Stimulated activated CD8-positive, alpha-beta memory T cell treated with anti-CD3 and anti-CD28 coated beads, Interleukin-12 subunit alpha, Interleukin-12 subunit beta, amount 100 ng/mL, for 1 hour (primary cell): Measurements from ENCODE around the gene SPON1.

Source experiments
- DNase-seq: peaks from one replicate; pipeline ENCODE4 v3.0.0-alpha.2; 2020; ENCODE audit warnings: low read depth

SPON1 gene

DNA sequence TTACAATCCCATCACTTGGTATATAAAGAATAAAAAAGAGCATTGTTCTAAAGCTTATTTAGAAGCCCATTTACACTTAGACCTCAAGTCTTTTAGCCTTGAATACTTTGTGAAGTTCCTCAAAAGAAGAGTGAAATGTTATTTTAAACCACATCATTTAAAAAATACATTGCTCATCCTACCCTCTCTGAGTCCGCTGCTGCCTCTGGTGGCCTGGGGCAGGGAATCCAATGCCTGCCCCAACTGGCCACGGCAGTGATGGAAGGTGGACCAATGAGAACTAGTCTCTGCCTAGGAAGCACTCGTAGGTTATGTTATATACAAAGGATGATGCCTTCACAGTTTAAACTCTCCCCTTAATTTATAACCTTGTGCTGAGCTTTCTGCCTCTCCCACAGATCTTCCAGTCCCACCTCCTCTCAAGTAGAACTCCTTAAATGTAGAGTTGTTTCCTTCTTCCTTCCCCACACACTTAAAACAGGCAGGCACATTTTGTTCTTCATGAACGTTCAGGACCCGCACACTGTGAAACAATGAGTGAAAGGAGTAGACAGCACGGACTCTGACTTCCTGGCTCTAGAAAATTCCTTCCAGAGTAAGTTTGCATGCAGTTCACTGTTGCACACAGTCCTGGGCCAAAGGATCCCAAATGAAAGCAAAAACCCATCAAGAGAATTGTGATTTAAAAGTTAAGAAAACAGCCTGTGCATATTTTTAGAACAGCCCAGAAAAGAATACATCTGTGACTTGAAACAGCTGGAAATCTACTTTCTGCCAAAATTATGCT, 228.7 kb downstream of the SPON1 start:
- DNase-seq: no peak

DNA sequence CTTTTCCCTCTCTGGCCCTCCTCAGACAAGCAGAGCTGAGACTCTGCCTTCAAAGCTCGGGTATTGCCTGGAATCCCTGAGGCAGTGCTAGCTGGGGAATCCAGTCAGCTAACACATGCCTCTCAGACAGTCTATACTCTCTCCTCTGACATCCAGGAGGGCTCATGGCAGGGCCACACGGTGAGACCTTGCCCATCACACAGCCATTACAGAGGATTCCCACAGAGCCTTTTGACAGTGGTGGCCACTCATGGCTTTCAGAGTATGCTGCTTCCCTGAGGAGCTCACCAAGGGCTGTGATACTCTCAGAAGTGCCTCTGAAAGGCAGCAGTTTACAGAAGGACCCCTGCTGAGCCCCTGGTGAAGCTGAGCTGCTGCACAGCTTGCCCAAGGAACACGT, 231.1 kb downstream of the SPON1 start:
- no peak for DNase-seq

DNA sequence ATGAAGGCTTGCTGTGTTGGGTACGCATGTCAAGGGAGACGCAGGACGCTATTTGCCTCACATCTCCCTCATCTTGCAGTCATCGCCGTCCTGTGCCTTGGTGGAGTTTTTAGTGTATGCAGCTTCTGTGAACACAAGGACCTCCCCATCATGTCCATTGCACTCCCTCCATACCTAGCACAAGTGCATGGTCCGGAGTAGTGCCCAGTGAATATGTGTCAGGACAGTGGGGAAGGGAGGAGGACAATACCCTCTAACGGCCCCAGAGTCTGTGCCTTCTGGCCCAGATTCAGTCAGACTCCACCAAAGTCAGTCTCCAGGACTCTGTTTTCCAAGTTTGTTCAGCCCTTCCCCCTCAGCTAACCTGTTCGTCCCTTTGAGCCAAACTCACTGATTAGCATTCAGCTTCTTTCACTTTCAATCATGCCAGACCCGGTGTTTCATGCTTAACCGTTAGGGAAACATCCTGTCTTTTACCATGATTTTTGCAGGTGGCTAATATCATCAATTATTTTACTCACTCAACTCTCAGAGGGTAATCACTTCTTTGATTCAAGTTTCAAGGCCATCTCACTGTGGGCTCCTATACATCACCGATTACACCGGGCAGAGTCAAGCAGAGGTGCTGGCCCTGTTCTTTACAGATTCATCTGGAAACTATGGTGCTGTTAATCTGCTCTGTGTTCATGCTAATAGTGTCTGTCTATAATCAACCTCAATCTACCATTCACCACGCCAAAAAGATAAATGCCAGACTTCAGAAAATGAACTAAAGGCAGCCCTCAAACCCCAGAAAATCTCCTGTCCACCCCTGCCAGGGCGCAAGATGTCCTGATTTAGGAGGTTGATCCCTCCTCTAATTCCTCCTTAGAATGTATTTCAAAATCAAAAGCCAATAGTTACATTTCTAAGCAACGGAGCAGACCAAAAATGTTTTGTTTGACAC, 240.0 kb downstream of the SPON1 start:
- DNase-seq: no peak

DNA sequence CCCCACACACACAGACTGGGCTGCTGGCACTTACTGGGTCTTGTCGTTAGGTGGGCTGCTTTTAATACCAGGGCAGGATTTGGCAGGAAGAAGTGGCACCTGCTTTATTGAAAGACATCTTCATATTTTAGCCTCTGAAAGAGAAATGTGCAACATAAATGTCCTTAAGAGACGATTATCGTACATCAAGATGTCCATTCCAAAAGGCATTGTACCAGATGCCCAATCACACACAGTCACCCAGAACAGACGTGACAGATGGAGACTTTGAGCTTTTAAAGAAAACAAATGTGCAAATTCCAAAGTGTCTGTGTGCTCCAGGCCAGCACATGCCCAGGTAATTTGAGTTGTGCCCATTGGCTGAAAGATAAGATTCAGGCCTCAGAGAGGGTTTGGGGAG, 240.8 kb downstream of the SPON1 start:
- no peak for DNase-seq

DNA sequence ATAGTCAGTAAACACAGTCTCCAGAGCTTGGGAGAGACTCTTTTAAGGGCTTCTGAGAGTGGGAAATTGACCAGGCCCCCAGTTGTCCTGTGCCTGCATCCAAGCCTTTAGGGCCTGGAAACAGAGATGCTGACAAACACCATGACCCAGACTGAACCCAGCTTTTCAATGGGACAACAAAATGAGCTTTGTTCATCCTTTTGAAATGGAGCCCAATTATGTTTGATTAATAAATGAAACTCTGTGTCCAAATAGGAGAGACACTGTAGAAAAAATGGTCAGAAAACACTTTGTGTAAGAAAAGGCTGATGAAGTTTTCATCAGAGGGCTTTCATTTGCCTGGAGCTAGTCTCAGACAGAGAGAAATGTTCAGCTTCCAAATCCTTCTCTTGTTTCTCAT, 250.5 kb downstream of the SPON1 start:
- DNase-seq: no peak

DNA sequence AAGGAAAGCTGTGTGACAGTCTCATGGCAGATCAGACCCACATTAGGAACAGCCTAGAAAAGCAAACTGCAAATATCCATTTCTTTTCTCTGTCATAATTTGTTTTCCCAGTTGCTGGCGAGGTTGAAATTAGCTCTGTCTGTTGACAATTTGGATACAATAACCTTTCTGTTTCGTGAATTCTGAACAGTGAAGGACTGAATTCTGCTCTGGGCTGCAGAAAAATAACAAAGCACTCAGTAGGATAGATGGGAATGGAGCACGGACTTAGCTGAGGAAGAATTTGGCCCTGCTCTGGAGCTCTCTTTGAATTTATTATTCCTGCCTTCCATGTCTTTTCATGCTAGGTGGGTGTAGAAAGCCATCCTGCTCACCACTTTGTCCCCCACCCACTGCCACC, 256.2 kb downstream of the SPON1 start:
- DNase-seq: no peak

DNA sequence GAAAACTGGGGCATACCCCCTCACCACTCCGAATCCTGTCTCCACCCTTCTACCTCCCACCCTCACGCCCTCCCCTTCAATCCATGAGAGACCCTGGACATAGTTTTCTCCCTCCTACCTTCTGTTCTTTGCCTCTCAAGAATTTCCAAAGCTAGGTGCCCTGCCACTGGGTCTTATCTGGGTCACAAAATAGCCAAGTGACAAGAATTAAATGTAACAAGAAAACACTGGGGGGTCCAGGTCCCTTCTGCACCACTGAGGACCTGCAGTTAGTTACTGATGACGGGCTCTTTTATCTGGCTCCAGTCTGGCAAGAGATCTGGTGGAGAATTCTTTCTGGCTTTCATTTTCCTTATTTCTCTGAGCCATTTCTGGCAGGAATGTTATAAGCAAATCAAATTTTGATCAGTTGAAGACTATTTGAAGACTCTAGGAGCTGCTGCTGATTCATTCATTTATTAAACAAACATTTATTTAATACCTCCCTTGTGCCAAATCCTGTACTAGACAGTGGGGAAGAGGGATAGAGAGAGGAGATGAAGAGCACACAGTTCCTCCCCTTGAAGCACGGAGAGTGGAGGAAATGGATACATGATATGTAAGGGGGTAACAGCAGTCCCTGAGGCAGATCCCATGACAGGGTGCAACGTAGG, 261.2 kb downstream of the SPON1 start:
- DNase-seq: no peak

DNA sequence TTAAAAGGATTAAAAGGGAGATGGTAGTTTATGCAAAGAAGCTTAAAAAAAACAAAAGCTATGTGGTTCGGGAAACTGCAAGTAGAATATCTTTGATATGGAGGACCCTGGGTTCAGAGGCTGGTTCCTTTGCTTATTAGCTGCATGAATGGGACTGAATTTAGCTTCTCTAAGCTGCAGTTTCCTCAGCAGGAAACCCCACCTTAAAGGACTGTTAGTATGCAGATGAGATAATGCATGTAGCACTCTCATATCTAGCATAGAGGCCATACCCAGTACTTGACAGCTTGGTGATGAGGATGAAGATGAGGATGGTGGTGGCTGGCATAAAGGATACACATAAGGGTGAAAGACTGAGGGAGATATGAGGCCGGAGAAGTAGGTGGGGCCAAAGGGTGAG, 261.9 kb downstream of the SPON1 start:
- no peak for DNase-seq

DNA sequence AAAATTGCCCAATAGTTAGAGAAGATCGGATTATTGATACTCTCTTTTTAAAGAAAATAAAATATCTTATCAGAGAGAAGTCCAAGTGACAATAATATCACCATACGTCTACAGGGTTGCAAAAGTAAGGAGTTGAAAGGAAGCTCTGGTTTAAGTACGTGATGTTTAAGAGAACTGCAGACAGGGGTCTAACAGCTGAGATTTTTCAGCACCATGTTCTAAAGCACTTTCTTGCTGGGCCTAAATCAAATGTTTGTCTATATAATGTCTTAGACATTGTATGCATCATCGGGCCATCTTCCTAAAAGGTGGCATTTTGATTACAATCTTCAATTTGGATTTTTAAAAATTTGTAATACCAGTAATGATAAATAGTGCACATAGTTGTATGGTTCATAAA, 263.1 kb downstream of the SPON1 start:
- no peak for DNase-seq

DNA sequence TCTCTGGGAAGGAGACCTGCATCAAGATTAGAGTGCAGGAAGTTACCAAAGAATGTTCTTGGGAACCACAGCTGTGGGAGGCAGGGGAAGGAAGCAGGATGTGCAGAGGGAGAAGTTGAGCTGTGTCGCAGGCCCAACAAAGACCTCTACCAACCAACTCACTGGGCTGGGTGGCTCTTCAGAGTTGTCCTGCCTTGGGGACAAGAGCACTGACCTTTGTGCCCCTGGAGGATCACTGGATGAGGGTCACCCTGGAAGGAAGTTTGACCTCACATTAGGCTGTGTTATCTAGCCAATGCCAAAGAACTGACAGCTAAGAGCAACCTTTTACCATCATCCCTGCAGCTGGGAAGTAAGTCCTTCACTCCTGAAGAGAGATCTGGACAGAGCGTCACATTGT, 265.8 kb downstream of the SPON1 start:
- no peak for DNase-seq

DNA sequence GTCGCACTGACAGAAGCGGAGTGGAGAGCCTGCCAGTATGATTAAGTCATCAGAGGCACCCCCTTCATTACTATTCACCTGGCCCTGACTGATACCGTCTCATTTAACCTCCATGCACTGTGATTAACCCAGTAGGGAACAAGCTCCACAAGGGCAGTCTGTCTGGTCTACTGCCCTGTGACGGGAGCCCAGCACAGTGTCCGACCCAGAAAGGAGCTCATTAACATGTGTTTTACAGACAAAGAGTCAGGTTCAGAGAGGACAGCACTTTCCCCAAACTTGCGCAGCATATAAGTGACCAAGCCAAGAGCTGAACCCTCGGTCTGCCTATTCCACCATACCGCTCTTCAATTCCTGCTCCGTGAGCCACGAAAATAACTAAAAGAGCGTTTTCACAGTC, 266.9 kb downstream of the SPON1 start:
- no peak for DNase-seq

DNA sequence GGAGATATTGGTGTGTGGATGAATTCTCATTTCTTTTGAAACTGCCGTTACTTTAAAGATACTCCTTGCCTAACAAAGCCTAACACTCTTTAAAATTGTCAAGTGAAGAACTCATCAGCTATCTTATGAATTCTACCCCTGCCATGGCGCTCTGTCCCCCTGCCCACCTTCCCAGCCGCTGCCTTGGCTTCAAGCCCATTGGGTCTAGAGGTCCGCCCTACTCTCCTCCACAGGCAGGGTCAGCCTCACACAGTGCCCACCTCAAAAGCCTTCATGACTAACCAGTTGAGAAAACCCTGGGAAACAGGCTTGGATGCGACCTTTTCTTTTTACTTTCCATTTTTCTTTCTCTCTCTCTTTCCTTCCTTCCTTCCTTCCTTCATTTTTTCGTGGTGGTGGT, 267.9 kb downstream of the SPON1 start:
- no peak for DNase-seq

DNA sequence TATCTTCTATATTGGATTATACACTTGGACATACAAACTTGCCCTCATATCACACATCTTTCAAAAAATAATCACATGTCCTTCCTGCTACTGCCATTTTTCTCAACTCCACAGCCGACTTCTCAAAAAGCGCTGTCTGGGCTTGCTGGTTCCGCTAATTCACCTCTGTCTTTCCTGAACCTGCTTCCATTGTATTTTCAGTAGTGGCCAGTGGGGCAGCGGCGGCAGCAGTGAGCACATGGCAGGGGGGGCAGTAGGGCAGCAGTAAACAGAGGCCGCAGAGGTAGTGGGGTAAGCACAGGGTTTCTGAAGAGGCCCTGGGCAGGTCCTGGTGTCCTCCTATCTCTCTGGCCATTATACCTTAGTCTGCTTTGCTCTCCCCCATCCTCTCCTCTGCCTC, 270.1 kb downstream of the SPON1 start:
- no peak for DNase-seq

DNA sequence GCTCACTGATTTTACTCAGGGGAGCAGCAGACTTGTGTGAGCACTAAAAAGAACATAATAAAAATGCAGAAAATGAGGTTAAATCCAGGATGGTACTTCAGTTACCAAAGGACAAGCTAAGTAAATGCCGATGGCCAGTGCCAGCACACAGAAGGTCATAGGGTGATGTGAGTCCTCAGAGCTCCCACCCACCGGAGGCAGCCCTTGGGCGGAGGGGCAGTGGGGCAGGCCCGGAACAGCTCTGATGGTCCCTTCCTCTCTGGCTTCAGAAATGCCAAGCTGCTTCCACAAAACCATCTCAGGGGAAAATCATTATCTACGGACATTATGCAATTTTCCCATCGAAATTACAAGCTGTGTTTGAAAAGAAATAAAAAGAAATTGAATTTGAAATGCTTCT, 271.9 kb downstream of the SPON1 start:
- no peak for DNase-seq

DNA sequence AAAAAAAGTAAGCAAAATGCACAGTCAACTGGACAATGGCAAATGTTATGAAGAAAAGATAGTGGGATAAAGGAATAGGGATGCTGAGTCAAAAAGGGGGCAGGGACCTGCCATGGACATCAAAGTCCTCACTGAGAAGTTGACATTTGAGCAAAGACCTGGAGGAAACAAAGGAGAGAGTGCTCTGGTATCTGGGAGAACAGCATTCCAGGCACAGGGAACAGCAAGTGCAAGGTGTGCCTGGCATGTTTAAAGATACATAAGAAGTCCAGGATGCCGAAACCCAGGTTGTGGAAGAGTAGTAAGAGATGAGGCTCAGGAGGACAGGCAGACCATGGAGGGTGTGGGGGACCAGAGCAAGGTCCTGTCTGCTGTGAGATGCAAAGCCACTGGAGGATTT, 273.2 kb downstream of the SPON1 start:
- no peak for DNase-seq

DNA sequence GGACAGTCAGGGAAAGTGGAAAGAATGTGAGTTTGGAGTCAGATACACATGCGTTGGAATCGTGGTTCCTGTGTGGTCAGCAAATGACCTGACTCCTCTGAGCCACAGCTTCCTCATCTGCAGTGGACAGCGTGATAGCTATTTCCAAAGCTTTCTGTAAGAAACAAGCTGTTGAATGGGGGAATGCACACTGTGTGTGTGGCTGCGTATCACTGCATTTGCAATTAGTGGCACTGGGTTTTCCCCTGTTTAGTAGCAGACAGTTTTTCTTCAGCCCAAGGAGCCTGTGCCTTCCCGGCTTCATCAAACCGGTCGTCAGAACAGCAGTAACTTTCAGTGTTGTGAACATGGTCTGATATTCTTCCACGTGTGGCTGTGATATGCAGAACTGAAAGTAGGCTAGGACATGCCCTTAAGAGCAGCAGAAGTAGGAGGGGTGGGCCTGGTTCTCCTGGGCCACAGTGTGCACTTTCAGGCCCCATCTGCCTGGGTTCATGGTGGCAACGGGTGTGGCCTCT, 275.0 kb downstream of the SPON1 start:
- DNase-seq: no peak

DNA sequence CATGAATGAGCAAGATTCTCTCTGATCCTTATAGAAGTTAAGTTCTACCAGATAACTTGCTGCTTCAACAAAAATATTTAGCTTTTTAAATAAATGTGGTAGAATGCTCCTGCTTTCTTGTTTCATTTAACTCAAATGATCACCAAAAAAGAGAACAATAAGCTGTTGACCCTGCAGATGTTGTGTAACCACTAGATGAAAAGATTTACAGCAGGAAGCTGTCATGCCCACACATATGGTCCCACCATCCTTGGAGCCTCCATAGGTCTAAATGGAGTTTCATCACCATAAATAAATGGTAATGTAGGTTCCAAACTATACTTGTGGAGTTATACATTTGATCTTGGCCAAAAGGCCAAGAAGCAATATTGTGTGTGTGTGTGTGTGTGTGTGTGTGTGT, 277.7 kb downstream of the SPON1 start:
- DNase-seq: no peak

DNA sequence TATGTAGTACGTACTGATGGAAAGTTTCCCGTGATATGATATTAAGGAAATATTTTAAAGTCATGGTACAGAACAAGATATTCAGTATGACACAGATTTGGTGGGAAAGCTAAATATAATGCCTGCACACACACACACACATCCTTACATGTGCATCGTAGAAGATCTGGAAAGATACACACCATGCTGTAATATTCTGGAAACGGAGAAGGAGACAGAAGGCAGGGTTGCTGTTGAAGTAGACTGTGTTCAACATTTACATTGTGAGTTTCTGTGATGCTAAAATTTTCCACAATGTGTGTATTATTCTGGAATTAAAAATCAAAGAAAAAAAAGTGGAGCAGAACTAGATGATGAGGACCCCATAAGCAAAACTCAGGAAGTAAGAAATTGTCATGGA, 278.4 kb downstream of the SPON1 start:
- DNase-seq: no peak

DNA sequence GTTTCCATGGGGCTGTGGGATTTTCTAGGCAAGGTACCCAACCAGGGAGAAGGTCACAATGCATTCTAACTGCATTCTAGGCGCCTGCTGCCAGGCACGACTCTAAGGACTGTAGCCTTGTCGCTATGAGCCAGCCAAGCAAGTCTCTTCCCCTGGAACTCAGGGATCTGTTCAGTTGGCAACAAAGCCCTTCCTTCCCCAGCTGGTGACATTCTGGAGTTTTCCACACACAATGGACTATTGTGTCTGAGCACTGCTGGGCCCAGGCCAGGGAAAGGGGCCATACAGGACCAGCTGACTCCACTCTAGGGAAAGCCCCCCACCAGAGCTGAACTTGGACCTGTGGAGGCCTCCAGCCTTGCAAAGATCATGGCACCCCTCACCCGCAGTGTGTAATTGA, 279.7 kb downstream of the SPON1 start:
- DNase-seq: no peak

DNA sequence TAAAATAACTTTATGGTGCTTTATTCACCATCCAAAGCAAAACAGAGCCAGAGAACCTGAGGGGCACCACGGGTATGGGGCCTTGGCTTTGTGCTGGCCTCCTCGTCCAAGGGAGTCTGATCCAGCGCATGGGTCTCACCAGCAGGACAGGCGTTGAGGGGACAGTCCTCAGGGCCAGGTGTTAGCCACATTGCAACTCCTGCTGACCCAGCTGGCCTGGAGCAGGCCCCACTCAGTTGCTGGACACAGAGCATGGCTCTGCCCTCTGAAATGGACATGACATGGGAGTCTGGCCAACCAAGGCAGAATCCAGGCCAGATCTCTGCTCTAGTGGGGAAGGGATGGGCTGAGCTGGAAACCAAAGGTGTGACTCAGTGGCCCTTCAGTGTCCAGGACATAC, 280.2 kb downstream of the SPON1 start:
- DNase-seq: no peak

DNA sequence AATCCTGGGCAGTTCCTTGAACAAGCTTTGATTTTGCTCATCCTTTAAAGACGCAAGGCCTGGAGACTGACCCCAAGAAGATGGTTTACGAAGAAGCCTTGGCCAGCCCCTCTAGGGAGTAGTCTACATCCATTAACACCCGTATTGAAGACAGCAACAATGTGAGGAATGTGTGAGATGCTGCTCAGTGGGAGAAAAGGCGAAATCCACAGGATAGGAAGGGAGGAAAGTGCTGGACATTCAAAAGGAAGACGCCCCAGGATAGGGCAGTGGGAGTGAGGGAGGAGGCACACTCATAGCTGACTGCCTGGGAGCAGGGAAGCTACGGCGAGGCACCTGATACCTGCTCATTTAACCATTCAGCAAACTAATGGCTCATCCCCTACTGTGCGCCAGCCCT, 282.4 kb downstream of the SPON1 start:
- no peak for DNase-seq

DNA sequence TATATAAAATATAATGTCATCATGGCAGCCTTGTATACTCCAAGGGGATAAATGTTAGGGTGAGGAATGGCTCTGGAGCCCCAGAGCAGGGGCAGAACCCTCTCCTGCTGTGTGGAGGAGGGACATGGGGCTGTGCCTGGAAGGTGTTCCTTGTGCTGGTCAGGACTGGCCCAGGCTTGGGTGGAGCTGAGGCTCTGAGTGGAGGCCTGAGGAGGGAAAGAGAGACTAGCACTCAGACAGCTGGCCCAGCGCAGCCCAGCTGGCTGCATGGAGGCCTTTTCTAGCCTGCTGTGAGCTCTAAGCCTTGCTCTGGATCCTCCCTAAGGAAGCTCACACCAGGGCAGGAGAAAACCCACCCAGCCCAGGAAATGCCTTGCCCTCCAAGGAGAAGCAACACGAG, 282.9 kb downstream of the SPON1 start:
- DNase-seq: no peak

DNA sequence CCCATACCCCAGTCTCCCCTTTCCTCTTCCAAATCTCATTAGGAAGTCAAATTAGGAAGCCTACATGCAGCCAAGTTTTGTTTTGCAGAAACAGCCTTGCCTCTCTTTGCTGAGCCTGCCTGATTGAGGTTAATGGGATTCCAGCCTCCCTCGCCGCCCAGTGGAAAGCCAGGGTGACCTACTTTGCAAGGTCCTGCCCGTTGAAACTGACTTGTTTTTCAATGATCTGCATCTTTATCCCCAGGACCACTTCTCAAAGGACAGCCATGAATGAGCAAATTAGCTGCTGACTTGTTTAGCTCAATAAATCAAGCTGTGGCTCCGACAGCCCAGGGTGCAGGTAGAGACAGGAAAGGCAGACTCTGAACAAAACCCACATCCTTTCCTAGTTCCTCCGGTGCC, 286.1 kb downstream of the SPON1 start:
- no peak for DNase-seq
